ENCODE results near the gene CCL27. TPM values are rescaled to one million over a fixed set of nuclear protein-coding genes. Genes with fewer than 3 reads are reported as not detected.

The CCL27 gene
- total RNA-seq, 4 donors from 2014 or later = not detected

GRCh38 chr9:34615132-34615531 lies 47.3 kb downstream of the CCL27 start:
- no peak for TF ChIP-seq CTCF (IDR thresholded peaks at IDR 0.05; ENCODE audit: low read depth)

GRCh38 chr9:34612788-34613390 lies 49.6 kb downstream of the CCL27 start:
- TF ChIP-seq CTCF (IDR thresholded peaks at IDR 0.05; ENCODE audit: low read depth) = no peak

Small RNAs within 50 kb of the gene (small RNA-seq; reads per million reads assigned to genes)
- not detected for gene CCL27

Other genes starting within 250 kb of the CCL27 start
- 10 to 100 TPM in 1 of 4 donors, 1 to 10 TPM in 3; 5.1 to 13.9 (median 7.9) TPM for gene FAM219A, start 204.1 kb downstream of the CCL27 start, total RNA-seq
- under 1 TPM in 1 of 4 donors, not detected in 3; 0.51 TPM for gene DNAI1, start 203.9 kb downstream of the CCL27 start, total RNA-seq
- gene ENHO, start 139.7 kb downstream of the CCL27 start, total RNA-seq = 1 to 10 TPM in 2 of 4 donors, not detected in 2; 1.5 to 1.9 TPM
- 100 to 1,000 TPM in 1 of 4 donors, 10 to 100 TPM in 3; 17.5 to 130 (median 49.1) TPM for gene CNTFR, start 72.9 kb downstream of the CCL27 start, total RNA-seq
- gene RPP25L, start 50.6 kb downstream of the CCL27 start, total RNA-seq = 10 to 100 TPM; 18.4 to 27.3 (median 22.4) TPM
- 10 to 100 TPM; 41.4 to 57.5 (median 51.7) TPM for gene DCTN3, start 42.2 kb downstream of the CCL27 start, total RNA-seq
- not detected for gene ARID3C, start 33.6 kb downstream of the CCL27 start, total RNA-seq
- 10 to 100 TPM; 34.1 to 86.7 (median 68.7) TPM for gene SIGMAR1, start 24.9 kb downstream of the CCL27 start, total RNA-seq
- 10 to 100 TPM; 22.9 to 41.1 (median 30.2) TPM for gene GALT, start 16.0 kb downstream of the CCL27 start, total RNA-seq
- gene IL11RA, start 10.5 kb downstream of the CCL27 start, total RNA-seq = 10 to 100 TPM; 10.4 to 24.9 (median 20.3) TPM
- 1 to 10 TPM in 2 of 4 donors, under 1 TPM in 1, not detected in 1; 0.85 to 5.8 (median 4.8) TPM for gene CCL19, start 28.6 kb upstream of the CCL27 start, total RNA-seq
- gene CCL21, start 47.5 kb upstream of the CCL27 start, total RNA-seq = 1 to 10 TPM; 1.4 to 9.5 (median 3.1) TPM

Measured in subcutaneous adipose tissue (tissue), 4 donors.